CD4-positive, alpha-beta T cell (primary cell): Measurements from ENCODE around the gene HES3. TPM values are rescaled to one million over a fixed set of nuclear protein-coding genes. Genes with fewer than 3 reads are reported as not detected.

Experiments used
- ATAC-seq: fragments of 200-7000 bp; cut with Tn5 transposase; one replicate; pipeline ENCODE4 v1.10.0; 2022; ENCODE audit warnings: mild to moderate bottlenecking; ENCODE audit not compliant: poor library complexity
- CTCF ChIA-PET: fragments of 350-600 bp; sonication (Branson Sonifier 250); formaldehyde crosslinking; loops from one replicate; lab custom pipeline; 2021; ENCODE audit warnings: antibody characterized with exemption, inconsistent platforms; lab: Charles Lee
- POLR2A ChIA-PET: fragments of 350-600 bp; sonication (Branson Sonifier 250); formaldehyde crosslinking; loops from one replicate; lab custom pipeline; 2021; ENCODE audit warnings: antibody characterized with exemption, inconsistent platforms; lab: Charles Lee
- DNase-seq, 14 experiments: peaks; one replicate each; pipeline ENCODE4 v3.0.0-alpha.2; 2013 to 2020; ENCODE audit warnings: mixed read lengths in 2 of 14
- H3K27ac ChIP-seq, 2 donors: one replicate each; pipeline versions ENCODE4 v1.5.1 to v1.7.0; 2013; ENCODE audit warnings: low read length in 2 of 2, low read depth in 1 of 2, mild to moderate bottlenecking in 1 of 2
- H3K27me3 ChIP-seq, 2 experiments: 1 replicate in 1 of 2; 2 replicates in 1 of 2; pipeline versions ENCODE4 v1.6.1 to v1.7.0; 2013; ENCODE audit warnings: low read length in 2 of 2, control low read depth in 1 of 2, mild to moderate bottlenecking in 1 of 2, moderate library complexity in 1 of 2; ENCODE audit not compliant: insufficient read depth in 2 of 2, control insufficient read depth in 1 of 2
- H3K36me3 ChIP-seq: one replicate; pipeline ENCODE4 v1.6.1; 2013; ENCODE audit warnings: low read length, control low read depth; ENCODE audit not compliant: insufficient read depth
- H3K4me1 ChIP-seq: one replicate; pipeline ENCODE4 v1.6.1; 2013; ENCODE audit warnings: low read length, control low read depth; ENCODE audit not compliant: insufficient read depth
- H3K4me3 ChIP-seq: one replicate; pipeline ENCODE4 v1.5.1; 2013; ENCODE audit warnings: mild to moderate bottlenecking, low read length, moderate library complexity
- H3K9me3 ChIP-seq, 2 experiments: 1 replicate in 1 of 2; 2 replicates in 1 of 2; pipeline versions ENCODE4 v1.6.1 to v1.7.0; 2013; ENCODE audit warnings: low read length in 2 of 2, mild to moderate bottlenecking in 2 of 2, control low read depth in 1 of 2, moderate library complexity in 1 of 2; ENCODE audit not compliant: control insufficient read depth in 1 of 2, insufficient read depth in 1 of 2
- H3K27ac Mint-ChIP-seq: one replicate; pipeline ENCODE4 v1.8.0; 2020; ENCODE audit warnings: mixed read lengths
- H3K27me3 Mint-ChIP-seq: one replicate; pipeline ENCODE4 v1.8.0; 2021; ENCODE audit warnings: mixed read lengths
- H3K36me3 Mint-ChIP-seq: one replicate; pipeline ENCODE4 v1.8.0; 2021; ENCODE audit warnings: low read depth, mixed read lengths
- H3K4me1 Mint-ChIP-seq: one replicate; pipeline ENCODE4 v1.8.0; 2021; ENCODE audit warnings: low read depth, mixed read lengths
- H3K4me3 Mint-ChIP-seq: one replicate; pipeline ENCODE4 v1.8.0; 2020; ENCODE audit warnings: mild to moderate bottlenecking, mixed read lengths
- H3K9me3 Mint-ChIP-seq: one replicate; pipeline ENCODE4 v1.8.0; 2020; ENCODE audit warnings: mixed read lengths
- intact Hi-C, 2 experiments: fragments of 100-400 bp; cut with DNase I in 1 of 2; cut with micrococcal nuclease in 1 of 2; formaldehyde crosslinking; loops; one replicate each; pipeline versions ENCODE4 v1.15.1 to v1.9.0; 2023 to 2025; cut with DNase I, micrococcal nuclease
- total RNA-seq, 174 experiments: library from RNA in 2 of 174; stranded (reverse) in 2 of 174; gene quantifications; one replicate each; pipeline ENCODE4 v1.2.3 and lab custom pipeline; 2021 to 2026
- TF ChIP-seq, protein P1 (sequence below): fragments of 200-600 bp; IDR thresholded peaks from one replicate; pipeline ENCODE4 v1.8.0; 2022; ENCODE audit warnings: antibody characterized with exemption, mild to moderate bottlenecking

The HES3 gene
- total RNA-seq, 2 experiments from 2014 or later = not detected

- CTCF ChIA-PET = no interaction called here
- H3K4me3 Mint-ChIP-seq = no peak overlapping the region
- ATAC-seq = no peak
These were observed 36.9 kb downstream of the HES3 start for GRCh38 chr1:6280761-6281451.

DNA sequence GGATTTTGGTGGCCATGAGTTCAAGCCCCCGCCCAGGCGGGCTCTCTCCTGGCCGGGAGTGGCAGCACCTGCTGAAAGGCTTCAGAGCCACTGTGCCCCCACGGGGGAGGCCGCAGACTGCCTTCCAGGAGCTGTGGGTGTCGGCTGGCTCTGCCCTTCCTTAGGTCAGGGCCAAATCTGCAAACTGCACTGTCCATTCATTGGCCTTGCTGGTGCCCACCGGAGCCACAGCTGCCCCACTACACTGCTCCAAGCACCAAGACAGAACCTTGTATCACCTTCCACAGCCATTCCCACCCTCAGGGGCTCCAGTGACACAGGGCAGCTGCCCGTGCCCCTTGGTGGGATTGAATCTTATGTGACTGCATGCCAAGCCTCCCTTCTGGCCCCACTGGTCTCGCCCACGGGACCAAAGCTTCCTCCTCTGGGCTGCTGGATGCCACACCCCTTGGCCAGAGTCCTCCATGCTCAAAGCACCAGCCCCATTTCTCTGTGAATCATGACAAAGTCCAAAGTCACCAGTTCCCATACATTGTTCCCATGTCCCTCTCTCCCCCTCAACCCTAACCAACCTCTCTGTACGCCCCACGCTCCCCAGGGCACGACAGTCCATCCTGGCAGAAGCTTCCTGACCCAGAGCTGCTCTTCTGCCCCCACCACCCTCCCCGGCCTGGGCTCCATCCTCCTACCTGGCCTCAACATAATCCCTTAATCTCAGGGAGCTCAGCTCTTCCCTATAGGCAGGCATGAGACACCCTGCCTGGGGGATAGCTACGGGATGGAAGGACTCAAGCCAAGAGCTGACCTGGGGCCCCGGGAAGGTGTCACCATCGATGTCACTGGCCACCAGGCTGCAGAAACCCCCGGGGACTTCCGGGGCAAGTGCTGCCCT, 37.8 kb downstream of the HES3 start:
- ATAC-seq (no peak), DNase-seq (no peak)
- Histone ChIP-seq H3K36me3 (no peaks in the 10 kb centered on the region), H3K9me3 (no peaks in the 10 kb centered on the region), H3K4me3 (no peak overlapping the region), H3K4me1 (no peaks in the 10 kb centered on the region), H3K27me3 (no peaks in the 10 kb centered on the region), H3K27ac (no peak overlapping the region)
- H3K27me3 Mint-ChIP-seq = no peaks in the 10 kb centered on the region
- TF ChIP-seq, protein P1, sequence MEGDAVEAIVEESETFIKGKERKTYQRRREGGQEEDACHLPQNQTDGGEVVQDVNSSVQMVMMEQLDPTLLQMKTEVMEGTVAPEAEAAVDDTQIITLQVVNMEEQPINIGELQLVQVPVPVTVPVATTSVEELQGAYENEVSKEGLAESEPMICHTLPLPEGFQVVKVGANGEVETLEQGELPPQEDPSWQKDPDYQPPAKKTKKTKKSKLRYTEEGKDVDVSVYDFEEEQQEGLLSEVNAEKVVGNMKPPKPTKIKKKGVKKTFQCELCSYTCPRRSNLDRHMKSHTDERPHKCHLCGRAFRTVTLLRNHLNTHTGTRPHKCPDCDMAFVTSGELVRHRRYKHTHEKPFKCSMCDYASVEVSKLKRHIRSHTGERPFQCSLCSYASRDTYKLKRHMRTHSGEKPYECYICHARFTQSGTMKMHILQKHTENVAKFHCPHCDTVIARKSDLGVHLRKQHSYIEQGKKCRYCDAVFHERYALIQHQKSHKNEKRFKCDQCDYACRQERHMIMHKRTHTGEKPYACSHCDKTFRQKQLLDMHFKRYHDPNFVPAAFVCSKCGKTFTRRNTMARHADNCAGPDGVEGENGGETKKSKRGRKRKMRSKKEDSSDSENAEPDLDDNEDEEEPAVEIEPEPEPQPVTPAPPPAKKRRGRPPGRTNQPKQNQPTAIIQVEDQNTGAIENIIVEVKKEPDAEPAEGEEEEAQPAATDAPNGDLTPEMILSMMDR = no peak
- no peak overlapping the region for H3K4me3 Mint-ChIP-seq
- POLR2A ChIA-PET = no interaction called here
- CTCF ChIA-PET = no interaction called here
- no peak overlapping the region for H3K27ac Mint-ChIP-seq
- no peaks in the 10 kb centered on the region for H3K4me1 Mint-ChIP-seq
- H3K36me3 Mint-ChIP-seq = no peaks in the 10 kb centered on the region
- no peaks in the 10 kb centered on the region for H3K9me3 Mint-ChIP-seq
- intact Hi-C loops = loop anchor here in 1 of 2 experiments (2.0 kb wide), 1 partner anchor 45 kb away; no protein-coding TSS in a partner anchor

More at GRCh38 chr1:6280761-6281451, 36.9 kb downstream of the HES3 start:
- Mint-ChIP-seq H3K9me3 (no peaks in the 10 kb centered on the region), H3K4me1 (no peaks in the 10 kb centered on the region), H3K27me3 (no peaks in the 10 kb centered on the region), H3K36me3 (no peaks in the 10 kb centered on the region), H3K27ac (no peak overlapping the region)
- H3K4me3 ChIP-seq = no peak overlapping the region
- TF ChIP-seq, protein P1 = no peak
- no peak for DNase-seq
- no peaks in the 10 kb centered on the region for H3K4me1 ChIP-seq
- H3K36me3 ChIP-seq = no peaks in the 10 kb centered on the region
- H3K27me3 ChIP-seq = no peaks in the 10 kb centered on the region
- intact Hi-C loops = loop anchor here in 1 of 2 experiments (2.0 kb wide), 1 partner anchor 46 kb away; no protein-coding TSS in a partner anchor
- POLR2A ChIA-PET = no interaction called here
- H3K9me3 ChIP-seq = no peaks in the 10 kb centered on the region
- H3K27ac ChIP-seq = no peak overlapping the region

- Mint-ChIP-seq H3K27ac (no peak overlapping the region), H3K36me3 (no peaks in the 10 kb centered on the region), H3K4me3 (no peak overlapping the region), H3K9me3 (no peaks in the 10 kb centered on the region), H3K27me3 (no peaks in the 10 kb centered on the region), H3K4me1 (no peaks in the 10 kb centered on the region)
- Histone ChIP-seq H3K9me3 (no peaks in the 10 kb centered on the region), H3K36me3 (no peaks in the 10 kb centered on the region), H3K27ac (no peak overlapping the region), H3K4me3 (no peak overlapping the region), H3K27me3 (no peaks in the 10 kb centered on the region), H3K4me1 (no peaks in the 10 kb centered on the region)
- ChIA-PET CTCF (no interaction called here), POLR2A (no interaction called here)
- no peak for ATAC-seq
- TF ChIP-seq, protein P1 = no peak
- DNase-seq = no peak
- intact Hi-C loops = no loop called here
These were observed 38.7 kb downstream of the HES3 start for GRCh38 chr1:6282577-6283270.
